GM10248 (cell line): ENCODE results near the gene FAM222A.

Experiments
- CTCF ChIA-PET: fragments of 300-600 bp; sonication (Branson Sonifier 250); formaldehyde crosslinking; extraction: SDS; loops from one replicate; lab custom pipeline; 2021; ENCODE audit warnings: antibody characterized with exemption; lab: Yijun Ruan, JAX
- POLR2A ChIA-PET: fragments of 350-650 bp; sonication (Branson Sonifier 250); formaldehyde crosslinking; extraction: SDS; loops from one replicate; lab custom pipeline; 2020; ENCODE audit warnings: antibody characterized with exemption; lab: Yijun Ruan, JAX
- DNase-seq: peaks from one replicate; pipeline ENCODE4 v3.0.0; 2012; ENCODE audit errors: extremely low spot score
- CTCF ChIP-seq: IDR thresholded peaks from 2 replicates; pipeline ENCODE4 v1.5.1; 2012; ENCODE audit warnings: mild to moderate bottlenecking, low read depth; ENCODE audit errors: extremely low read depth, missing control alignments, control extremely low read depth

FAM222A gene

DNA sequence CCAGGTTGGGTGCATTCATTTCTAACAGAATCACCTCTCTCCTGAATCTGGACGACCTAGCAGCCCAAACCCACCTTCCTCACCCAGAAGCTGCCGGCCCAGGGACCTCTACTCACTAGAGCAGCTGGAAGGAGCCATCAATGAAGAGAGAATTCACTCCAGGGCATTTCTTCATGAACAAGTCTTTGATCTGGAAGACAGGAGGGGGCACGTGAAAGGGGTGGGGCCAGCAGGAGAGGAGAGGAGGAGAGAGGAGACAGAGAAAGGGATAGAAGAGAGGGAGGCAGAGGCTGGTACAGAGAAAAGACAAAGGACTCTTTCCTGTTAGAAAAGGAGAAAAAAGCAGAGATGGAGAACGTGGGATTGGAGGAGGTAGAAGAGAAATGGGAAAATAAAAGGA lies 79.8 kb downstream of the FAM222A start:
- ChIA-PET POLR2A (no interaction called here), CTCF (interaction anchor here (0.8 kb wide), 1 partner anchor 12 kb away, joined by 4 read pairs; no protein-coding TSS in a partner anchor)
- no peak for TF ChIP-seq CTCF
- no peak for DNase-seq

- no peak for DNase-seq
- CTCF ChIA-PET = no interaction called here
- POLR2A ChIA-PET = no interaction called here
- TF ChIP-seq CTCF = no peak
These were observed 80.3 kb downstream of the FAM222A start for GRCh38 chr12:109793826-109794501.

GRCh38 chr12:109795023-109795422 lies 81.4 kb downstream of the FAM222A start:
- ChIA-PET CTCF (interaction anchor here (0.7 to 3.5 kb wide), 5 partner anchors 10 to 362 kb away, joined by 3 to 14 read pairs (median 3); no protein-coding TSS in a partner anchor), POLR2A (no interaction called here)
- TF ChIP-seq CTCF = no peak
- no peak for DNase-seq

GRCh38 chr12:109796057-109796456 lies 82.4 kb downstream of the FAM222A start:
- ChIA-PET POLR2A (no interaction called here), CTCF (interaction anchor here (0.9 to 3.5 kb wide), 3 partner anchors 9 to 48 kb away, joined by 3 to 14 read pairs (median 4); no protein-coding TSS in a partner anchor)
- TF ChIP-seq CTCF = no peak
- no peak for DNase-seq

DNA sequence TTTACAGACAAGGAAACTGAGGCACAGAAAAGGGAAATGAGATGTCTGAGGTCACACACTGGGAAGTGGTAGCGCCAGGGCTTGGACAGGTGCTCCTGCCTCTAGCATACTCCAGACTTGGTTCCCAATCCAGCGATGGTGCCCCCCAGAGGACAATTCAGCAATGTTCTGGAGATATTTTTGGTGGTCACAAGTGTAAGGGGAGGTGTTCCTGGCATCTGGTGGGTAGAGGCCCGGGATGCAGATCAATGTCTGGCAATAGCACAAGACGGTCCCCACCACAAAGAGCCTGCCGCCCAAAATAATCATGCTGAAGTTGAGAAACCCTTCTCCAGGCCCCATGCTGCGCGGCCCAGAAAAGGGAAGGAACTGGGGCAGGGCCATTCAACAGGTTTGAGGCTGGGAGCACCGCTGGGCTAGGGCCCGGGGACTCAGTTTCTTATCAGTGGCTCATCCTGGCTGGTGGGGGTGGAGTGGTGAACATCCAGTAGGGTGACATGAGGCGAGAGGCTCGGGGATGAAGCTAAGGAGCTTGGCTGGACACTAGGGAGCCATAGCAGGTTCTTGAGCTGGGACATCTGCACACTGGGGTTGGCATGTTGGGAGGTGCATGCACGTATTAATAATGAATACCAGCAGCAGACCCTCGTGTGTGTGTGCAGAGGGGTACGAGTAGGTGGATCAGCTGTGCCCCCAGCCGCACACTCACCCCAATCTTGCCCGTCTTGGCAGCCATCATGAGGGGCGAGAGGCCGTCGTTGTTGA lies 84.5 kb downstream of the FAM222A start:
- CTCF ChIA-PET = interaction anchor here (3.5 kb wide), 1 partner anchor 7 kb away, joined by 14 read pairs; no protein-coding TSS in a partner anchor
- DNase-seq = no peak
- peak; percentile 16 for TF ChIP-seq CTCF
- POLR2A ChIA-PET = no interaction called here

- POLR2A ChIA-PET = no interaction called here
- CTCF ChIA-PET = no interaction called here
- DNase-seq = no peak
- TF ChIP-seq CTCF = no peak
These were observed 85.1 kb downstream of the FAM222A start for GRCh38 chr12:109798691-109799090.
